ENCODE data around the gene CAPN5.

DNA sequence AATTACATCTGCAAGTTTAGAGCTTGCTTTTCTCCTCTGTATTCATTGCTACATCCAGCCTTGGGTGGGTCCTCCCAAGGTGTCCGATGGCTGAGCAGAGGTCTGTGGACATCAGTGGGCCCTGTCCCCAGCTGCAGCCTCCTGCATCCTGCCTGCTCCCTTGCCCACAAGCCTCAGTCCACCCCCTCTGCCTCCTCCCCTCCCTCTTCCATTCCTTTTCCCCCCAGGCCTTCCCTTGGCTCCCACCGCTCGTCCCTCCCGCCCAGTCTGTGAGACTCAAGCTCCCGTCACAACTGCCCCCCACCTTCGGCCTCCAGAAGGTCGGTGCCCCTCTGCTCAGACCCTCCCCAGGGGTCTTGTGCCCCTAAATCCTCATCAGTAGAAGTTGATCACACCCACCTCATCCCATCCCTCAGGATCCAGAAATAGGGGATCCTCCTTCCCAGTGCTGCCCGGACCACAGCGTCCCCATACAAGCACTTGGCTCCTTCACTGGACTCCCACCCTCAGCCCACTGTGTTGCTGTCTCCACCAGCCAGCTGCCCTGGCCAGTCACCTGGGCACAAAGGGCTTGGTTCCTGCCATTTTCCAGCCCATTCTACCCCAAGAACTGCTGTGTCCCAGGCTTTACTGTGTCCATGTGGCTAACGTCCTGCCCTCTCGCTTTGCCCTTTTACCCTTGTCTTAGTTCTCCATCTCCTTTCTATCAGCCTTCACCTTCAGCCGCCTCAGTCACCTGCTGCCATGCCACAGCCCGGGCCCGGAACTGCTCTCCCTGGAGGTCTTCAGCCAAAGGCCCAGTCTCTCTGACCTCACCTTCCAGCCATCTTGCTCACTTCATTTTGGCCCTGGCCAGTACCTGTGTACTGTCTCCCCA, 33.6 kb downstream of the CAPN5 start:
- no peak for TF ChIP-seq GATA3 (IDR thresholded peaks at IDR 0.05; ENCODE audit: borderline replicate concordance)
- no peak for TF ChIP-seq POLR2A (IDR thresholded peaks at IDR 0.05; ENCODE audit: low read length)
- TF ChIP-seq, protein P1, sequence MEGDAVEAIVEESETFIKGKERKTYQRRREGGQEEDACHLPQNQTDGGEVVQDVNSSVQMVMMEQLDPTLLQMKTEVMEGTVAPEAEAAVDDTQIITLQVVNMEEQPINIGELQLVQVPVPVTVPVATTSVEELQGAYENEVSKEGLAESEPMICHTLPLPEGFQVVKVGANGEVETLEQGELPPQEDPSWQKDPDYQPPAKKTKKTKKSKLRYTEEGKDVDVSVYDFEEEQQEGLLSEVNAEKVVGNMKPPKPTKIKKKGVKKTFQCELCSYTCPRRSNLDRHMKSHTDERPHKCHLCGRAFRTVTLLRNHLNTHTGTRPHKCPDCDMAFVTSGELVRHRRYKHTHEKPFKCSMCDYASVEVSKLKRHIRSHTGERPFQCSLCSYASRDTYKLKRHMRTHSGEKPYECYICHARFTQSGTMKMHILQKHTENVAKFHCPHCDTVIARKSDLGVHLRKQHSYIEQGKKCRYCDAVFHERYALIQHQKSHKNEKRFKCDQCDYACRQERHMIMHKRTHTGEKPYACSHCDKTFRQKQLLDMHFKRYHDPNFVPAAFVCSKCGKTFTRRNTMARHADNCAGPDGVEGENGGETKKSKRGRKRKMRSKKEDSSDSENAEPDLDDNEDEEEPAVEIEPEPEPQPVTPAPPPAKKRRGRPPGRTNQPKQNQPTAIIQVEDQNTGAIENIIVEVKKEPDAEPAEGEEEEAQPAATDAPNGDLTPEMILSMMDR (IDR thresholded peaks at IDR 0.05), result no peak
- no peak for TF ChIP-seq BHLHE40 (IDR thresholded peaks at IDR 0.05; ENCODE audit: low read depth, low read length)
- TF ChIP-seq RNF2 (IDR thresholded peaks at IDR 0.05; ENCODE audit: borderline replicate concordance, low read depth), result no peak
- no peak for TF ChIP-seq MAZ (IDR thresholded peaks at IDR 0.05; ENCODE audit: borderline replicate concordance, low read depth, low read length)
- no peak for TF ChIP-seq HOXA7 (CRISPR knock-in tag; IDR thresholded peaks at IDR 0.05)
- TF ChIP-seq, protein P2, sequence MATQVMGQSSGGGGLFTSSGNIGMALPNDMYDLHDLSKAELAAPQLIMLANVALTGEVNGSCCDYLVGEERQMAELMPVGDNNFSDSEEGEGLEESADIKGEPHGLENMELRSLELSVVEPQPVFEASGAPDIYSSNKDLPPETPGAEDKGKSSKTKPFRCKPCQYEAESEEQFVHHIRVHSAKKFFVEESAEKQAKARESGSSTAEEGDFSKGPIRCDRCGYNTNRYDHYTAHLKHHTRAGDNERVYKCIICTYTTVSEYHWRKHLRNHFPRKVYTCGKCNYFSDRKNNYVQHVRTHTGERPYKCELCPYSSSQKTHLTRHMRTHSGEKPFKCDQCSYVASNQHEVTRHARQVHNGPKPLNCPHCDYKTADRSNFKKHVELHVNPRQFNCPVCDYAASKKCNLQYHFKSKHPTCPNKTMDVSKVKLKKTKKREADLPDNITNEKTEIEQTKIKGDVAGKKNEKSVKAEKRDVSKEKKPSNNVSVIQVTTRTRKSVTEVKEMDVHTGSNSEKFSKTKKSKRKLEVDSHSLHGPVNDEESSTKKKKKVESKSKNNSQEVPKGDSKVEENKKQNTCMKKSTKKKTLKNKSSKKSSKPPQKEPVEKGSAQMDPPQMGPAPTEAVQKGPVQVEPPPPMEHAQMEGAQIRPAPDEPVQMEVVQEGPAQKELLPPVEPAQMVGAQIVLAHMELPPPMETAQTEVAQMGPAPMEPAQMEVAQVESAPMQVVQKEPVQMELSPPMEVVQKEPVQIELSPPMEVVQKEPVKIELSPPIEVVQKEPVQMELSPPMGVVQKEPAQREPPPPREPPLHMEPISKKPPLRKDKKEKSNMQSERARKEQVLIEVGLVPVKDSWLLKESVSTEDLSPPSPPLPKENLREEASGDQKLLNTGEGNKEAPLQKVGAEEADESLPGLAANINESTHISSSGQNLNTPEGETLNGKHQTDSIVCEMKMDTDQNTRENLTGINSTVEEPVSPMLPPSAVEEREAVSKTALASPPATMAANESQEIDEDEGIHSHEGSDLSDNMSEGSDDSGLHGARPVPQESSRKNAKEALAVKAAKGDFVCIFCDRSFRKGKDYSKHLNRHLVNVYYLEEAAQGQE (IDR thresholded peaks at IDR 0.05), result no peak
- TF ChIP-seq TFCP2L1 (CRISPR knock-in tag; IDR thresholded peaks at IDR 0.05), result no peak
- TF ChIP-seq RAD21 (conservative IDR thresholded peaks at IDR 0.05 in 1 of 2, IDR thresholded peaks at IDR 0.05 in 1 of 2), result no peak
- no peak for TF ChIP-seq MAFK (IDR thresholded peaks at IDR 0.05; ENCODE audit: partially characterized antibody)
